H9 (cell line): ENCODE results near the gene NMT1. TPM values are rescaled to one million over a fixed set of nuclear protein-coding genes. Genes with fewer than 3 reads are reported as not detected.

Experiments
- DNase-seq: peaks from one replicate; pipeline ENCODE4 v3.0.0-alpha.2; 2017
- H2AFZ ChIP-seq: one replicate; pipeline ENCODE4 v1.6.1; 2013; ENCODE audit warnings: mild to moderate bottlenecking, low read length, control low read depth, moderate library complexity
- H2AK5ac ChIP-seq: 2 replicates; pipeline ENCODE4 v1.6.1; 2013; ENCODE audit warnings: low read length, control low read depth, mixed read lengths; ENCODE audit not compliant: insufficient read length
- H2BK120ac ChIP-seq: one replicate; pipeline ENCODE4 v1.6.1; 2013; ENCODE audit warnings: low read depth, mild to moderate bottlenecking, low read length, control low read depth, inconsistent platforms; ENCODE audit not compliant: poor library complexity, severe bottlenecking
- H2BK12ac ChIP-seq: 2 replicates; pipeline ENCODE4 v1.6.1; 2013; ENCODE audit warnings: low read length, control low read depth, mixed read lengths, low read depth; ENCODE audit not compliant: insufficient read length
- H2BK15ac ChIP-seq: 2 replicates; pipeline ENCODE4 v1.6.1; 2013; ENCODE audit warnings: low read depth, low read length, control low read depth
- H2BK20ac ChIP-seq: one replicate; pipeline ENCODE4 v1.6.1; 2013; ENCODE audit warnings: low read depth, mild to moderate bottlenecking, low read length, control low read depth, inconsistent platforms; ENCODE audit not compliant: poor library complexity, severe bottlenecking
- H2BK5ac ChIP-seq: 2 replicates; pipeline ENCODE4 v1.6.1; 2013; ENCODE audit warnings: low read length, control low read depth, mixed read lengths; ENCODE audit not compliant: insufficient read length
- H3K14ac ChIP-seq: 2 replicates; pipeline ENCODE4 v1.6.1; 2013; ENCODE audit warnings: low read length, control low read depth; ENCODE audit not compliant: insufficient read depth
- H3K18ac ChIP-seq: 2 replicates; pipeline ENCODE4 v1.6.1; 2013; ENCODE audit warnings: low read depth, mild to moderate bottlenecking, mixed read lengths, low read length, control low read depth; ENCODE audit not compliant: insufficient read length
- H3K23ac ChIP-seq: 2 replicates; pipeline ENCODE4 v1.6.1; 2013; ENCODE audit warnings: low read length, control low read depth, mixed read lengths, low read depth; ENCODE audit not compliant: insufficient read length
- H3K23me2 ChIP-seq: 2 replicates; pipeline ENCODE4 v1.6.1; 2013; ENCODE audit warnings: low read depth, mild to moderate bottlenecking, mixed read lengths, low read length, control low read depth; ENCODE audit not compliant: insufficient read length, poor library complexity, severe bottlenecking
- H3K27ac ChIP-seq: 2 replicates; pipeline ENCODE4 v1.5.1; 2013; ENCODE audit warnings: low read length, control low read depth, mixed read lengths, low read depth; ENCODE audit not compliant: insufficient read length
- H3K27me3 ChIP-seq: 2 replicates; pipeline ENCODE4 v1.6.1; 2013; ENCODE audit warnings: low read length, control low read depth, inconsistent platforms; ENCODE audit not compliant: insufficient read depth
- H3K4ac ChIP-seq: 2 replicates; pipeline ENCODE4 v1.6.1; 2013; ENCODE audit warnings: low read depth, mild to moderate bottlenecking, control low read depth, inconsistent platforms, low read length, moderate library complexity
- H3K4me1 ChIP-seq: 2 replicates; pipeline ENCODE4 v1.6.1; 2013; ENCODE audit warnings: low read length, control low read depth, inconsistent platforms; ENCODE audit not compliant: insufficient read depth
- H3K4me2 ChIP-seq: 2 replicates; pipeline ENCODE4 v1.6.1; 2013; ENCODE audit warnings: low read length, control low read depth, mixed read lengths; ENCODE audit not compliant: insufficient read length, insufficient read depth
- H3K56ac ChIP-seq: 2 replicates; pipeline ENCODE4 v1.6.1; 2013; ENCODE audit warnings: low read depth, mild to moderate bottlenecking, mixed read lengths, low read length, control low read depth; ENCODE audit not compliant: insufficient read length
- H3K79me1 ChIP-seq: 2 replicates; pipeline ENCODE4 v1.6.1; 2013; ENCODE audit warnings: low read depth, mild to moderate bottlenecking, moderate library complexity, low read length, control low read depth, inconsistent platforms; ENCODE audit not compliant: insufficient read depth, poor library complexity, severe bottlenecking
- H3K79me2 ChIP-seq: 2 replicates; pipeline ENCODE4 v1.6.1; 2013; ENCODE audit warnings: low read length, control low read depth, inconsistent platforms; ENCODE audit not compliant: insufficient read depth
- H3K9ac ChIP-seq: 2 replicates; pipeline ENCODE4 v1.6.1; 2013; ENCODE audit warnings: low read length, control low read depth, mixed read lengths; ENCODE audit not compliant: insufficient read length; ENCODE audit errors: extremely low read depth
- H3K9me3 ChIP-seq: one replicate; pipeline ENCODE4 v1.6.1; 2013; ENCODE audit warnings: low read depth, low read length, inconsistent platforms; ENCODE audit not compliant: control insufficient read depth
- H3T11ph ChIP-seq: one replicate; pipeline ENCODE4 v1.6.1; 2013; ENCODE audit warnings: mild to moderate bottlenecking, low read length, control low read depth, inconsistent platforms
- H4K20me1 ChIP-seq: one replicate; pipeline ENCODE4 v1.6.1; 2013; ENCODE audit not compliant: control insufficient read depth, insufficient read length, insufficient read depth
- H4K5ac ChIP-seq: 2 replicates; pipeline ENCODE4 v1.6.1; 2013; ENCODE audit warnings: low read depth, mild to moderate bottlenecking, mixed read lengths, low read length, control low read depth; ENCODE audit not compliant: insufficient read length
- H4K8ac ChIP-seq: replicated peaks from 2 replicates; pipeline ENCODE4 v1.6.1; 2013; ENCODE audit warnings: low read length, control low read depth, mixed read lengths, low read depth; ENCODE audit not compliant: insufficient read length
- H4K91ac ChIP-seq: 2 replicates; pipeline ENCODE4 v1.6.1; 2013; ENCODE audit warnings: low read depth, mild to moderate bottlenecking, moderate library complexity, mixed read lengths, low read length, control low read depth; ENCODE audit not compliant: insufficient read length
- H3K27ac Mint-ChIP-seq, 3 experiments: 2 replicates in 2 of 3; 3 replicates in 1 of 3; pipeline ENCODE4 v1.8.0; 2020 to 2021; ENCODE audit warnings: mixed read lengths in 3 of 3, mild to moderate bottlenecking in 1 of 3, moderate library complexity in 1 of 3
- H3K27me3 Mint-ChIP-seq: 2 replicates; pipeline ENCODE4 v1.8.0; 2021; ENCODE audit warnings: low read depth, mild to moderate bottlenecking, moderate library complexity, mixed read lengths
- H3K36me3 Mint-ChIP-seq, 3 experiments: 2 replicates in 2 of 3; 3 replicates in 1 of 3; pipeline ENCODE4 v1.8.0; 2020 to 2021; ENCODE audit warnings: low read depth in 3 of 3, mixed read lengths in 3 of 3; ENCODE audit not compliant: insufficient read depth in 1 of 3
- H3K4me1 Mint-ChIP-seq, 2 experiments: 2 replicates each; pipeline ENCODE4 v1.8.0; 2020; ENCODE audit warnings: mixed read lengths in 2 of 2
- H3K4me3 Mint-ChIP-seq, 2 experiments: 2 replicates in 1 of 2; 3 replicates in 1 of 2; pipeline ENCODE4 v1.8.0; 2020 to 2021; ENCODE audit warnings: mild to moderate bottlenecking in 2 of 2, mixed read lengths in 2 of 2, moderate library complexity in 1 of 2
- H3K9me3 Mint-ChIP-seq, 2 experiments: 2 replicates in 1 of 2; 3 replicates in 1 of 2; pipeline ENCODE4 v1.8.0; 2020; ENCODE audit warnings: mild to moderate bottlenecking in 2 of 2, mixed read lengths in 2 of 2, moderate library complexity in 1 of 2
- CTCF ChIP-seq: fragments of 200-600 bp; sonication (generic); conservative IDR thresholded peaks from 3 replicates; pipeline ENCODE4 v1.8.0; 2021; ENCODE audit warnings: antibody characterized with exemption, mild to moderate bottlenecking
- WGBS: extraction: QIAGEN DNeasy Blood & Tissue Kit; methylation state at CpG from one replicate; pipeline ENCODE4 v1.1.7; 2013; ENCODE audit warnings: missing lambda C conversion rate, low lambda C conversion rate, mixed read lengths; ENCODE audit not compliant: insufficient read length; ENCODE audit errors: extremely low coverage; 5-methylcytosine and 5-hydroxymethylcytosine counted together
- total RNA-seq: library from RNA; stranded (reverse); gene quantifications from 2 replicates; pipeline ENCODE4 v1.2.1, GENCODE V29; 2021

The NMT1 gene
- total RNA-seq, 1 experiment from 2014 or later: 150 TPM

DNA sequence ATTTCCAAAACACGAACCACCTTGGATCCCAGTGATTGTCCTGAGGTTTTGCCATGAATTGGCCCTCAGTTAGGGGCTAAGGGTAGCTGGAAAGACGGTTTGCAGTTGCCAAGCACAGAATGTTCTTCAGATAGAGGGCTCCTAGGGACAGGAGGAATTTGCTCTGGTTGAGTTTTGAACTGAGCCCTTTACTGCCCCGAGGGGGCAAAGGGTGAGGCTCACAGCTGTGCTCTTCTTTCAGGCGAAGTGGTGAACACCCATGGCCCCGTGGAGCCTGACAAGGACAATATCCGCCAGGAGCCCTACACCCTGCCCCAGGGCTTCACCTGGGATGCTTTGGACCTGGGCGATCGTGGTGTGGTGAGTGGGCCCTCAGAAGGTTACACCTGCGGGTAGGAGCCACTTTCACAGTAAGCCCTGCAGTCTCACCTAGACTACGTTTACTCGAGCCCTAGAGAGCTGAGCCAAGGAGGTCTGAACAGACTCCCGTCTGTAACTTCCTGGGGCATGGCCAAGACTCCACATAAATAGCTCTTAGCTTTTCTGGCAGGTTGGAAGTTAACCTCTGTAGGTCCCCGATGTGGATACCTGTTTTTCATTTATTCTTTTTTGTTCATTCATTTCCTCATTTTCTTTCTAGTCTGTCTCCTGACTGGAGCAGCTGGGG lies 32.5 kb downstream of the NMT1 start:
- no peaks in the 10 kb centered on the region for H3K27me3 ChIP-seq
- Mint-ChIP-seq H3K27me3 (no peaks in the 10 kb centered on the region), H3K9me3 (no peaks in the 10 kb centered on the region), H3K4me3 (no peak overlapping the region), H3K36me3 (peaks cover 59 to 90% (median 80%) of the 10 kb centered on the region in 3 experiments), H3K27ac (peak overlapping the region in 1 of 3 experiments; percentile 14; a peak in 1 of 7 replicates), H3K4me1 (peaks cover 11 to 13% of the 10 kb centered on the region in 2 experiments)
- H3K14ac ChIP-seq: no peak overlapping the region
- H3K4me2 ChIP-seq: no peak overlapping the region
- H2AFZ ChIP-seq: no peak overlapping the region
- WGBS: no CpG with 5 or more reads among the region's 13 CpGs
- no peak overlapping the region for H3K56ac ChIP-seq
- H3K18ac ChIP-seq: no peak overlapping the region
- peaks cover 2% of the 10 kb centered on the region; the same call in 1 of the 2 replicates for H3K4me1 ChIP-seq
- no peaks in the 10 kb centered on the region for H3K9me3 ChIP-seq
- H2BK12ac ChIP-seq: no peak overlapping the region
- no peak overlapping the region for H4K8ac ChIP-seq
- no peaks in the 10 kb centered on the region for H3K79me1 ChIP-seq
- H2BK5ac ChIP-seq: no peak overlapping the region
- no peak overlapping the region for H4K91ac ChIP-seq
- no peak overlapping the region for H4K5ac ChIP-seq
- no peak overlapping the region for H2BK120ac ChIP-seq
- TF ChIP-seq CTCF: no peak
- no peak for DNase-seq
- no peaks in the 10 kb centered on the region for H3K23me2 ChIP-seq
- no peaks in the 10 kb centered on the region for H3K79me2 ChIP-seq
- H3K9ac ChIP-seq: no peak overlapping the region
- no peak overlapping the region for H3K23ac ChIP-seq
- H3K4ac ChIP-seq: no peak overlapping the region
- H4K20me1 ChIP-seq: no peaks in the 10 kb centered on the region
- H2BK20ac ChIP-seq: no peak overlapping the region
- no peak overlapping the region; the same call in 1 of the 2 replicates for H2BK15ac ChIP-seq
- no peak overlapping the region for H3K27ac ChIP-seq
- H3T11ph ChIP-seq: no peak overlapping the region
- no peak overlapping the region for H2AK5ac ChIP-seq
